GM18499 (cell line): ENCODE measurements around the gene TROAP.
A peak's percentile ranks its signal among the peaks of the same experiment; 100 is the strongest.
"Not testable (repeated sequence)": the region's sequence is repeated elsewhere in the genome, so short reads cannot be mapped to it uniquely, and the experiment has no call there.

Experiments
- ATAC-seq: cut with Tn5 transposase; IDR thresholded peaks from one replicate; pipeline ENCODE4 v1.9.1; 2021; ENCODE audit warnings: moderate number of reproducible peaks; ENCODE audit not compliant: insufficient read depth, unreplicated experiment

TROAP gene

GRCh38 chr12:49364989-49365388, 41.9 kb downstream of the TROAP start:
- ATAC-seq, result no peak

- no peak for ATAC-seq
Observed at GRCh38 chr12:49365542-49365941, 42.5 kb downstream of the TROAP start.

GRCh38 chr12:49366096-49366651, 43.1 kb downstream of the TROAP start:
- ATAC-seq, result no peak

- peak; percentile 36 for ATAC-seq
Observed at GRCh38 chr12:49366652-49367380, 43.8 kb downstream of the TROAP start.

- ATAC-seq, result no peak
Observed at GRCh38 chr12:49367381-49368239, 44.6 kb downstream of the TROAP start, which contains the start of gene SPATS2. Gene SPATS2, plus strand, starts transcription at chr12:49367462. Its CDS starts 93,551 bp downstream, at chr12:49461013.

GRCh38 chr12:49368240-49368600, 45.2 kb downstream of the TROAP start:
- no peak for ATAC-seq

- ATAC-seq, result peak; percentile 54
Observed at GRCh38 chr12:49369411-49370145, 46.5 kb downstream of the TROAP start.

GRCh38 chr12:49370539-49370938, 47.5 kb downstream of the TROAP start:
- ATAC-seq, result no peak

- ATAC-seq, result no peak
Observed at GRCh38 chr12:49375406-49375805, 52.4 kb downstream of the TROAP start.

- ATAC-seq, result no peak
Observed at GRCh38 chr12:49377386-49377785, 54.3 kb downstream of the TROAP start.

GRCh38 chr12:49380184-49380583, 57.1 kb downstream of the TROAP start:
- not testable (repeated sequence) for ATAC-seq
